HL-60/S4 (cell line): ENCODE data around the gene TXNDC5.
"Not testable (repeated sequence)": the region's sequence is repeated elsewhere in the genome, so short reads cannot be mapped to it uniquely, and the experiment has no call there.

Experiments
- in situ Hi-C: fragments of 300-500 bp; cut with MboI; formaldehyde crosslinking; loops from 2 replicates; pipeline ENCODE4 v1.14.3; 2022; ENCODE audit warnings: low sequenced_read_pairs

The TXNDC5 gene

DNA sequence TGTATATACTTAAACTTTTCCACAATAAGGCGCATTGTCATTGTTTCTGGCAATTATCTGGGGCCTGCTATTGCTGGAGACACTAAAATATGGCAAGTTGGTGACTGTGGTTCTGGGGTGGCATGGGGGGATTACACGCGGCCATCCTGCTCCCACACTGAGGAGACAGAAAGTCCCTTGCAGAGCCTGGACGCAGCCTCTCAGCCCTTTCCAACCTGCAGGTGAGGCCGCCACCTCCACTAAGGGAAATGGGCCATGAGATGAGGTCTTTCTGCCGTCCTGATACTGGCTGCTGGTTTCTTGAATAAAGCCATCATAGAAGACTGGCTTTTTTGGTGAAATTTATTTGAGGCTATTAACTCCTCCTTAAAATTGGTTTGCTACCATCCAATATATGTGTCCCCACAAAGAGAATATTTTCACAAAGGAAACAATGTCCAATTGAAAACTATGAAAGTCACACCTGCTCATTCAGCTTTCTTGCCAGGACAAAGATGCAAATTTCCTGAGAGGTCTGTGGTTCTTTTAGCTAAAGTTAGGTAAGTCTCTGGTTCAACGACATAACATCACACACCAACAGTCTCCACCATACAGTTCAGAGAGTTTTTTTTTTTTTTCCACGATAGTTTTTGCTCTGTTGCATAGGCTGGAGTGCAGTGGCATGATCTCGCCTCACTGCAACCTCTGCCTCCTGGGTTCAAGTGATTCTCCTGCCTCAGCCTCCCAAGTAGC lies 13.0 kb downstream of the TXNDC5 start:
- in situ Hi-C loops: no loop called here

DNA sequence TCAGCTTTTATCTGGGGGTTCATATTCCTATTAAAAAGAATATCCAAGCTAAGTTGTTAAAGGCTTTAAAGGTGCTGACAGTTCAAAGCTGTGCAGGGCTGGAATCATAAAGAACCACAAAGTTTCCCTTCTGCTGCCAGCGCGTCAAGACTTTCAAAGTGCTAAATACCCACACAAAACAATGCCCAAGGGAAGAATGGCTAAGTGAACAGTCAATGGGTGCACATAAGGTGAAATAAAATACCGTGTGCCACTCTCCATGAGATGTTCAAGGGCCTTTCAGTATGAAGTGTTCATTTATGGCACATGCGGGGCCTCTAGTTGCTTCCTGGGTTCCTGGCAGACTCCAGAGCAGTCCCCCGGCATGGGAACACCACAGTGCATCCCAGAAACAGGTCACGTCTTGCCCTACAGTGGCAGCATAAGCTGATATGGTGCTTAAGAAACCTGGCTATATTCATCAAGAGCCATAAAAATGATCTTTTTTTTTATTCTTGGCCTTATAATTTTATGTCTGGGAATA lies 14.1 kb downstream of the TXNDC5 start:
- in situ Hi-C loops: no loop called here

DNA sequence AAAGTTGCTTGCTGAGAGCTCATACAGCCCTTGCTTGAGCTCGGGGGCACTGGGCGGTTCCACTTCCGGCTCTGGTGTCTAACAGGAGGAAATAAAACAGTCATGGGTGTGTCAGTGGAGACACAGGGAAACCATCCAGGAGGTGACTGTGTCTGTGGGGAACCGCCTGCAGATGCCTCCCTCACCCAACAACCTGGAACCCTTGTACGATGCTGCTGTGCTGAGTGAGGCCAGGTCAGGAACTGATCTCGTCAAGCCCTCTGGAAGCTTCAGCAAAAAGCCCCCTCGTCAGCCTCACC lies 15.5 kb downstream of the TXNDC5 start:
- in situ Hi-C loops: no loop called here

DNA sequence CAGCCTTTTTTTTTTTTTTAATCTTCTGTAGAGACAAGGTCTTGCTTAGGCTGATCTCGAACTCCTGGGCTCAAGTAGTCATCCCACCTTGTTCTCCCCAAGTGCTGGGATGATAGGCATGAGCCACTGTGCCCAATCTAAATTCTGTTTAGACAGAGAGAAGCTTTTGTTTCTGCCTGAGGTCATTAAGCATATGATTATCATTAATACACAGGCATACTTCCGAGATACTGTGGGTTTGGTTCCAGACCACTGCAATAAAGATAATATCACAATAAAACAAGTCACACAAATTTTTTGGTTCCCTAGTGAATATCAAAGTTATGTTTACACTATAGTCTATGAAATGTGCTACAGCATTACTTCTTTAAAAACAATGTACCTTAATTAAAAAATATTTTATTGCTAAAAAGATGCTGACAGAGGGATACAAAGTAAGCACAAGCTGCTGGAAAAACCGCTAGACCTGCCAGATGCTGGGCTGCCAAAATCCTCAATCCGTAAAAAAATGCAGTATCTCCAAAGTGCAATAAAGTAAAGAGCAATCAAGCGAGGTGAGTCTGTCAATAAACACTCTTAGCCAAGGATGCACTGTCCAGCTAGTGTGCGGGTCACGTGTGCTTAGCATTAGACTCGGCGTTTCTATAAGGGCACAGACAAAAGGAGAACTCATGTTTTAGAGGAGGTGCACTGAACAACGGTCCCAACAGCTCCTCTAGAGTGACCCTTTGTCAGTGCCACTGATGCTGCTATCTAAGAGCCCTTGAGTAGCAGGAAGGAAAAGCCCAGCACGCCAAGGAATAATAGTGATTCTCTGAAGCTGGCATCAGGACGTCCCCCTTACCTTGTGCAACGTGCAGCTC lies 16.1 kb downstream of the TXNDC5 start:
- in situ Hi-C loops: no loop called here

DNA sequence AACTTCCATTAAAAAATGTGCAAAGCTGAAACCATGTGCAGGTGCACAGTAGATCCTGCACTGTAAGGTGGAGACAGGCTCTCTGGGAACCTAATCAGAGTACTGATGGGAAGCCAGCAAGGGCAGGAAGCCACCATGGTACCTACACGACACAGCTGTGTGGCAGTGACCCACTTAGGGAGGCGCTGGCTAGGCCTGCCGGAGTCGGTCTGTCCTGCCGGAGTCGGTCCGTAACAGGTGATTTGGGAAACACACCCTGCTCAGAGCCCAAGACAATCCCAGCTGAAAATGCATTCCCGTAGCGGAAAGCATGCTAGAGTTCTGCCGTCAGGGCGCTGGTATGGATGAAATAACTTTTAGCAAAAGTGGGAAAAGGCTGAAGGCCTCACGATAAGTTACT lies 17.2 kb downstream of the TXNDC5 start:
- in situ Hi-C loops: no loop called here

DNA sequence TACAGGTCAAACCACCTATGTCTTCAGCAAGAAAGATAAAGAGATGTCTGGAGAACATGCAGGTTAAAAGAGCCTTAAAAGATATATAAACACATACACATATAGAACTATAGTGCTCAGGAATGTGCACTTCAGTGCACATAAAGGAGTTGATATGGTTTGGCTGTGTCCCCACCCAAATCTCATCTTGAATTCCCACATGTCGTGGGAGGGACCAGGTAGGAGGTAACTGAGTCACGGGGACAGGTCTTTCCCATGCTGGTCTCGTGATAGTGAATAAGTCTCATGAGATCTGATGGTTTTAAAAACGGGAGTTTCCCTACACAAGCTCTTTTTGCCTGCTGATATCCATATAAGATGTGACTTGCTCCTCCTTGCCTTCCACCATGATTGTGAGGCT lies 18.2 kb downstream of the TXNDC5 start:
- in situ Hi-C loops: not testable (repeated sequence)

DNA sequence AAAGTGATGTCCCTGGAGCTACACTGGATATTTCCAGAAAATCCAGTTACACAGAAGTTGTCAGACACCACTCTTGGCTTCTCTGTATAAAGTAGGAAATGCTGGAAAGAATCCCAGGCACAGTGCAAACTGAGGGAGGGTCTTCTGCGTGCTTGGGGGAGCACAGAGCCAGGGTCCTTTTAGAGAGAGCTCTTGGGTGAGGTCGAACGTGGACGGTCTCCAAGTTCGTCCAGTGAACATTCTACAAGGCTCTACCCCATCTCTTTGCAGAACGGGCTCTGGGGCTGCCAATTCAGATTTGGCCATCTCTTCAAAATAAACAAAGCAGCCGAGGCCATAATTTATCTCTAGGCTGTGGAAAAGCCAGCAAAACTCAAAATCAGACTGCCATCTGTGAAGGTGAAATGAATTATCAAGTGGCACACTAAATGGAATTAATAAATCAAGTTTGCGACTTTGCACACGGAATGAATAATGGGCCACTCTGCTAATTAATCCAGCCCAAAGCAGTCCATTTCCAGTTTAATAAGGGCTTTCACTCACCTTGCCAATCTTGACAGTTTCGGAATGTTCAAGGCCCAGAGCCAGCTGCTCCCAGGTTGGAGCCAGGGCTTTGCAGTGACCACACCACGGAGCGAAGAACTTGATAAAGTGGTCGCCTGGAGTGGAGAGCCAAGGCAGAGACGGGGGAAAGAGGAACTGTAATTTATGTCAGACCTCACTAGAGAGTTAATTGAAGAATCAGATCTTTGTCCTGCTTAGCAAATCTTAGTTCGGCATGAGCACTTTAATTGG lies 19.3 kb downstream of the TXNDC5 start:
- in situ Hi-C loops: no loop called here

DNA sequence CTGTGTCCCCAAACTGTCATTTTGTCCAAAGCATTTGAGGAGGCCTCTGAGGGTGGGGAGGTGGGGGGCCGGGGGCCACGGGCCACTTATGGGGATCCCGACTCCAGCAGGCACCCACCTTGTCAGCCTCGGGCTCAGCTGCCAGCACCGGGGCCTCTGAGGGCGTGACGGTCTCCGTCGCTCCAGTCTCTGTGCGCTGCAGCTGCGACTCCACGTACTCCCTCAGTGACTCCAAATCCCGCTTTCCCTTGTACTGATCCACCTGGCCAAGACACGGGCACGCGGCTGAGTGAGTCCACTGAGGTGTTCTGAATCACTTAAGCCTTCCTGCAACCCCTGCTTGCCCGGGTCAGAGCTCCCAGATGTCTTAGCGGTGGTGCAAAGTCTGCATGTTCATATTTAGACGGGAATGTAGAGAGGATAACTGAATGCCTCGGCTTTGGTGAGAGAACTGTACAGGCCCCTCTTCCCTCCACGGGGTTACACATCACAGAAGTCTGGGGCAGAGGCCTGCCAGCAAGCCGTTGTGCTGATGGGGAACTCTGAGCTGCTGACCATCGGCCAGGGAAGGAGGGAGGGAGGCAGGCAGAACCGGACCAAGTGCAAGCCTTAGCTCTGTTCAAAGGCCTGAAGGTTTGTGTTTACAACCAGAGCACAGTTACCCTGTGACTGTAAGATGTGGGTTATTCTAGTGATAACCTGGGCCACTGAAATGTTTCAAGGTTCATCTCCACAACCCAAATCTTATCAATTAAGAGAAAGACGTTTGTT lies 21.8 kb downstream of the TXNDC5 start:
- in situ Hi-C loops: no loop called here

DNA sequence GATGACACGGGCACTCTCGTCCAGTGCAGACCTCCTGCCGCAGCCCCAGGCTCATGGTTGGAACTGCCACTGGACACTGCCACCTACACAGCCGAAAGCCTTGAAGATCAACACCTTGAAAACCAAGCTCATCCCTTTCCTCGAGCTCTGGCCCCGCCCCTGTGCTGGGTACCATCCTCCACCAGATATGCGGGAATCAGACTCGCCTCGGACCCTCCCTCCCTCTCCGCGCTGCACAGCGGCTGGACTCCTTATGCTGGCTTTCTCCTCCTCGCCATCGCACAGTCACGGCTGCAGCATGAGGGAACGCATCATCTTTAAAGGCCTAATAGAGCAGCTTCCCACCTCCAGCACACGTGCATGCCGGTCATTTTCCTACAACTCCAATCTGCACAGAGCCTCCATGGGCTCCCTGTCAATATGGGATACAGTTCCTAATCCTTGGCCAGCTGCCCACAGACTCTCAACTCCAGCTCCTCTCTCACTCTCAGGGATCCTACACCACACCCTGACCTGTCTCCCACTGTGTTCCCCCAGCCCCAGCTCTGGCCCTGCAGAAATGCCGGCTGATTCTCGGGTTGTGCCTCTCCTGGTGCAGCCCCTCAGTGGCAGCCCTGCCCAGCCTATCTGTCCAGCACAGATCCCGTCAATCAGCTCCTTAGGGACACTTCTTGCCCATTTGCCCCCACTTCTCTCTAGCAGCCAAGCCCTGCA lies 23.2 kb downstream of the TXNDC5 start:
- in situ Hi-C loops: no loop called here

DNA sequence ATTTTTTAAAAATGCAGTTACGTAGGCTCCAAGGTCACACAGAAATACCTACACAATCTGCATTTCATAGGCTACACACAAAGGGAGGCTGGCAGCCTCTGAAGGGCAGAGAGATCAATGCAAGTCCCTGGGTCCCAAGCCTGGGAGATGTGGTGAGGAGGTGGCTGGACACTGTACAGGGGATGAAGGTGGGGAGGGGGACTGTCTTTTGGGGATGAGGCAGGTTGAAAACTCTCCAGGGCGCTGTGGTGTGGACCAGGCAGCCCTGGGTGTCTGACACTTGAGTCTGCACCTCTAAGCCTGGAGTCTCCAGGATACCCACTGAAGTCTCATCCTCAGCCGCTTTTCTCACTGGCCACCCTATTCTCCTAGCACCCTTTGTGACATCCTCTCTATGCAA lies 24.5 kb downstream of the TXNDC5 start:
- in situ Hi-C loops: no loop called here

DNA sequence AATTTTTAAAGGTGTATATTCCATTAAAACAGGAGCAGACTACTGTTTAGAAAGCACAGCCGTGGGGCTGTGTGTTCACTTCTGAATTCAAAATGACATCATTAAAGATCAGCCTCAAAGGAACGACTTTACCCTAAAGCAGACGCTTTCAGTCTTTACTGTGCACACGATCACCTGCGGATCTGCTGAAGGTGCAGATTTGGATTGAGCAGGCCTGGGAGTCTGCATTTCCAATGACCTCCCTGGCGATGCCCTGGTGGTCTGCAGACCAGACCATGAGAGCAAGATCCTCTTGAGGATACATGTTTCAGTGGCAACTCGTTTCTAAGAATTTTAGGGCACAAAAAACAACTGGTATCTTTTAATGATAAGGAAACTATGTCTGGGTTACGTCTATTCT lies 27.2 kb downstream of the TXNDC5 start:
- in situ Hi-C loops: no loop called here

- in situ Hi-C loops: no loop called here
Measured at GRCh38 chr6:7882505-7883257, 27.9 kb downstream of the TXNDC5 start.

GRCh38 chr6:7881765-7882500 lies 28.7 kb downstream of the TXNDC5 start:
- in situ Hi-C loops: no loop called here

DNA sequence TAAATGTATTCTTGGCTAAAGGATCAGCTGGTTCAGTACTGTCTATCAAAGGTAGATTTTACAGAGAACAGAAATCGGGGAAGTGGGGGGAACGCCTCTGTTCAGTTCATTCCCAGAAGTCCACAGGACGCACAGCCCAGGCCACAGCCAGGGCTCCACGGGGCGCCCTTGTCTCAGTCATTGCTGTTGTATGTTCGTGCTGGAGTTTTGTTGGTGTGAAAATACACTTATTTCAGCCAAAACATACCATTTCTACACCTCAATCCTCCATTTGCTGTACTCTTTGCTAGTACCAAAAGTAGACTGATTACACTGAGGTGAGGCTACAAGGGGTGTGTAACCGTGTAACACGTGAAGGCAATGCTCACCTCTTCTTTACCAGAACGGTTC lies 29.9 kb downstream of the TXNDC5 start:
- in situ Hi-C loops: no loop called here

GRCh38 chr6:7879980-7880717 lies 30.4 kb downstream of the TXNDC5 start:
- in situ Hi-C loops: no loop called here

DNA sequence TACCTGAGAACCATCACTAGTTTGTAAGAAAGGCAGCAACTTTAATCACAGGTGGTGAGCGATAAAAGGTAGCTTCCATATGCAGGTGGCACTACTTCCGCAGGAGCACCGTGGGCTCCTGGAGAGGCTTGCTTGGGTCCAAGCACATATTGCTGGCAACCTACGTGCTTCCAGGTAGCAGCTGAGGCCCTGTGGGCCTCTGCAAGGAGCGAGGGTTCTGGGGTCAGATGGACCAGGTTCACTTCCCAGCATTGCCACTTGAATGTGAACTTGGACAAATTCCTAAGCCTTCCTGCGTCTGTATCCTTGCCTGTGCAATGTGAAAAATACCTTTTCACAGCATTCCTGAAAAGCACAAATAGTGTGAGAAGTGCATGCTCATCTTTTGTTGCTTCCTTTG lies 31.0 kb downstream of the TXNDC5 start:
- in situ Hi-C loops: no loop called here

- in situ Hi-C loops: no loop called here
Measured at GRCh38 chr6:7879043-7879442, 31.5 kb downstream of the TXNDC5 start.

- in situ Hi-C loops: no loop called here
Measured at GRCh38 chr6:7878401-7878964, 32.1 kb downstream of the TXNDC5 start.
